Neuronal stem cell (in vitro differentiated cells): ENCODE results near the gene FKBP1A.
"Not testable (repeated sequence)": the region's sequence is repeated elsewhere in the genome, so short reads cannot be mapped to it uniquely, and the experiment has no call there.

Source experiments
- DNase-seq: peaks from one replicate; pipeline ENCODE4 v3.0.0-alpha.2; 2013; ENCODE audit warnings: low spot score
- H2AFZ ChIP-seq: one replicate; pipeline ENCODE4 v1.6.1; 2013; ENCODE audit warnings: mild to moderate bottlenecking, low read length, inconsistent platforms
- H2AK5ac ChIP-seq: 2 replicates; pipeline ENCODE4 v1.6.1; 2013; ENCODE audit warnings: low read depth, mild to moderate bottlenecking, inconsistent platforms, low read length, moderate library complexity, mixed read lengths
- H2BK120ac ChIP-seq: 2 replicates; pipeline ENCODE4 v1.6.1; 2013; ENCODE audit warnings: low read depth, mild to moderate bottlenecking, inconsistent platforms, low read length, moderate library complexity, mixed read lengths
- H2BK12ac ChIP-seq: one replicate; pipeline ENCODE4 v1.6.1; 2013; ENCODE audit warnings: low read length, inconsistent platforms
- H2BK15ac ChIP-seq: 2 replicates; pipeline ENCODE4 v1.6.1; 2013; ENCODE audit warnings: mild to moderate bottlenecking, low read length, inconsistent platforms, mixed read lengths
- H2BK5ac ChIP-seq: one replicate; pipeline ENCODE4 v1.6.1; 2013; ENCODE audit warnings: inconsistent platforms, mild to moderate bottlenecking, low read length, moderate library complexity
- H3K14ac ChIP-seq: one replicate; pipeline ENCODE4 v1.6.1; 2013; ENCODE audit warnings: low read length, inconsistent platforms
- H3K18ac ChIP-seq: 2 replicates; pipeline ENCODE4 v1.6.1; 2013; ENCODE audit warnings: low read length, inconsistent platforms
- H3K23ac ChIP-seq: 2 replicates; pipeline ENCODE4 v1.6.1; 2013; ENCODE audit warnings: low read depth, mild to moderate bottlenecking, mixed read lengths, low read length, inconsistent platforms; ENCODE audit not compliant: poor library complexity
- H3K27ac ChIP-seq: replicated peaks from 3 replicates; pipeline ENCODE4 v1.5.1; 2013; ENCODE audit warnings: low read length, inconsistent platforms
- H3K27me3 ChIP-seq, 3 experiments: 2 replicates each; pipeline ENCODE4 v1.6.1; 2013; ENCODE audit warnings: low read length in 3 of 3, mild to moderate bottlenecking in 2 of 3, inconsistent platforms in 1 of 3, low read depth in 1 of 3, mixed read lengths in 1 of 3, moderate library complexity in 1 of 3; ENCODE audit not compliant: control insufficient read depth in 3 of 3, insufficient read depth in 3 of 3
- H3K36me3 ChIP-seq, 2 donors: replicated peaks in 1 of 2; 2 replicates each; pipeline ENCODE4 v1.6.1; 2013; ENCODE audit warnings: low read length in 2 of 2; ENCODE audit not compliant: control insufficient read depth in 2 of 2, insufficient read depth in 2 of 2
- H3K4ac ChIP-seq: 2 replicates; pipeline ENCODE4 v1.6.1; 2013; ENCODE audit warnings: inconsistent platforms, mild to moderate bottlenecking, low read length, moderate library complexity
- H3K4me1 ChIP-seq, 2 donors: 1 replicate in 1 of 2; 2 replicates in 1 of 2; pipeline ENCODE4 v1.6.1; 2013; ENCODE audit warnings: low read length in 2 of 2, low read depth in 1 of 2; ENCODE audit not compliant: control insufficient read depth in 2 of 2, insufficient read depth in 1 of 2
- H3K4me2 ChIP-seq: one replicate; pipeline ENCODE4 v1.6.1; 2013; ENCODE audit warnings: mild to moderate bottlenecking, low read length, inconsistent platforms; ENCODE audit not compliant: insufficient read depth, poor library complexity, severe bottlenecking
- H3K4me3 ChIP-seq, 2 donors: 2 replicates each; pipeline ENCODE4 v1.5.1; 2013; ENCODE audit warnings: low read length in 2 of 2, mild to moderate bottlenecking in 2 of 2, inconsistent platforms in 1 of 2, moderate library complexity in 1 of 2
- H3K79me1 ChIP-seq: one replicate; pipeline ENCODE4 v1.6.1; 2013; ENCODE audit warnings: low read depth, mild to moderate bottlenecking, inconsistent platforms, low read length, moderate library complexity
- H3K9ac ChIP-seq: one replicate; pipeline ENCODE4 v1.6.1; 2013; ENCODE audit warnings: mild to moderate bottlenecking, low read depth, low read length, inconsistent platforms; ENCODE audit not compliant: poor library complexity
- H3K9me3 ChIP-seq, 2 donors: replicated peaks in 1 of 2; 2 replicates each; pipeline versions ENCODE3 to v1.6.1; 2013; ENCODE audit warnings: low read length in 2 of 2, mild to moderate bottlenecking in 2 of 2, inconsistent platforms in 1 of 2, low read depth in 1 of 2, mixed read lengths in 1 of 2, moderate library complexity in 1 of 2; ENCODE audit not compliant: control insufficient read depth in 2 of 2, insufficient read depth in 1 of 2
- H4K8ac ChIP-seq: one replicate; pipeline ENCODE4 v1.6.1; 2013; ENCODE audit warnings: low read depth, mild to moderate bottlenecking, inconsistent platforms, low read length, moderate library complexity
- H4K91ac ChIP-seq: one replicate; pipeline ENCODE4 v1.6.1; 2013; ENCODE audit warnings: low read length, low read depth, mild to moderate bottlenecking, inconsistent platforms; ENCODE audit not compliant: poor library complexity
- WGBS, 2 donors: extraction: QIAGEN DNeasy Blood & Tissue Kit; methylation state at CpG; one replicate each; pipeline ENCODE4 v1.1.7; 2013; ENCODE audit warnings: missing lambda C conversion rate in 2 of 2, mixed read lengths in 1 of 2; ENCODE audit not compliant: insufficient read length in 2 of 2, insufficient replicate concordance in 1 of 2; ENCODE audit errors: extremely low coverage in 2 of 2; 5-methylcytosine and 5-hydroxymethylcytosine counted together

FKBP1A gene

GRCh38 chr20:1345756-1346093 lies 47.1 kb downstream of the FKBP1A start:
- H4K91ac ChIP-seq = no peak overlapping the region
- H3K4me2 ChIP-seq = no peak overlapping the region
- H2BK12ac ChIP-seq = no peak overlapping the region
- H3K9me3 ChIP-seq = peaks cover 0 to 3% of the 10 kb centered on the region in 2 donors
- no peak overlapping the region for H3K23ac ChIP-seq
- H2BK5ac ChIP-seq = no peak overlapping the region
- no peak overlapping the region for H3K4me3 ChIP-seq
- H3K79me1 ChIP-seq = peaks cover 7% of the 10 kb centered on the region
- H3K36me3 ChIP-seq = peaks cover 2 to 3% of the 10 kb centered on the region in 2 donors
- no peak for DNase-seq
- no peak overlapping the region for H3K9ac ChIP-seq
- WGBS, 2 donors = no CpG with 5 or more reads among the region's 1 CpG
- no peak overlapping the region for H3K27ac ChIP-seq
- no peak overlapping the region for H2AK5ac ChIP-seq
- no peak overlapping the region for H3K18ac ChIP-seq
- H2BK15ac ChIP-seq = no peak overlapping the region
- H3K14ac ChIP-seq = no peak overlapping the region
- no peak overlapping the region for H2AFZ ChIP-seq
- H4K8ac ChIP-seq = no peak overlapping the region
- H2BK120ac ChIP-seq = no peak overlapping the region
- no peaks in the 10 kb centered on the region for H3K27me3 ChIP-seq
- H3K4me1 ChIP-seq = no peaks in the 10 kb centered on the region
- H3K4ac ChIP-seq = no peak overlapping the region

GRCh38 chr20:1345030-1345755 lies 47.7 kb downstream of the FKBP1A start:
- no peak overlapping the region for H3K9ac ChIP-seq
- H3K4me2 ChIP-seq = no peak overlapping the region
- H3K27ac ChIP-seq = no peak overlapping the region
- no peak overlapping the region for H3K14ac ChIP-seq
- peaks cover 0 to 3% of the 10 kb centered on the region in 2 donors for H3K9me3 ChIP-seq
- H2BK15ac ChIP-seq = no peak overlapping the region
- no peak overlapping the region for H3K4me3 ChIP-seq
- no peak overlapping the region for H3K18ac ChIP-seq
- H4K8ac ChIP-seq = no peak overlapping the region
- no peak for DNase-seq
- no peak overlapping the region for H3K4ac ChIP-seq
- H3K79me1 ChIP-seq = peaks cover 7% of the 10 kb centered on the region
- H3K27me3 ChIP-seq = no peaks in the 10 kb centered on the region
- peaks cover 0 to 3% of the 10 kb centered on the region in 2 donors for H3K36me3 ChIP-seq
- H3K4me1 ChIP-seq = no peaks in the 10 kb centered on the region
- H3K23ac ChIP-seq = no peak overlapping the region
- H2BK120ac ChIP-seq = no peak overlapping the region
- no peak overlapping the region for H4K91ac ChIP-seq
- H2AFZ ChIP-seq = no peak overlapping the region
- no CpG with 5 or more reads among the region's 4 CpGs for WGBS, 2 donors
- no peak overlapping the region for H2AK5ac ChIP-seq
- no peak overlapping the region for H2BK12ac ChIP-seq
- H2BK5ac ChIP-seq = no peak overlapping the region

GRCh38 chr20:1343446-1344124 lies 49.3 kb downstream of the FKBP1A start:
- H3K36me3 ChIP-seq, H3K9ac ChIP-seq, H2AFZ ChIP-seq, H3K14ac ChIP-seq, H3K18ac ChIP-seq, H3K9me3 ChIP-seq, H3K79me1 ChIP-seq, H2BK12ac ChIP-seq, H2BK15ac ChIP-seq, H2AK5ac ChIP-seq, H3K23ac ChIP-seq, H4K91ac ChIP-seq, DNase-seq, H3K4ac ChIP-seq, H3K4me3 ChIP-seq, H4K8ac ChIP-seq, H2BK120ac ChIP-seq, H3K27ac ChIP-seq, H3K27me3 ChIP-seq, H3K4me2 ChIP-seq, H3K4me1 ChIP-seq, H2BK5ac ChIP-seq: not testable (repeated sequence)
- no CpG with 5 or more reads among the region's 8 CpGs for WGBS, 2 donors

GRCh38 chr20:1341561-1342265 lies 51.1 kb downstream of the FKBP1A start:
- Histone ChIP-seq H3K4me3 (no peak overlapping the region), H3K9me3 (peaks cover 0 to 3% of the 10 kb centered on the region in 2 donors), H3K79me1 (peaks cover 7% of the 10 kb centered on the region), H3K14ac (no peak overlapping the region), H4K8ac (no peak overlapping the region), H2AK5ac (no peak overlapping the region), H2BK12ac (no peak overlapping the region), H3K27ac (no peak overlapping the region), H2BK15ac (no peak overlapping the region), H3K4me1 (peaks cover 0 to 2% of the 10 kb centered on the region in 2 donors), H4K91ac (peak overlapping the region; percentile 38), H3K4ac (no peak overlapping the region), H2AFZ (no peak overlapping the region), H3K36me3 (peaks cover 0 to 3% of the 10 kb centered on the region in 2 donors), H3K18ac (no peak overlapping the region), H2BK5ac (no peak overlapping the region), H3K4me2 (no peak overlapping the region), H2BK120ac (no peak overlapping the region), H3K9ac (no peak overlapping the region), H3K23ac (no peak overlapping the region), H3K27me3 (no peaks in the 10 kb centered on the region)
- no CpG with 5 or more reads among the region's 5 CpGs for WGBS, 2 donors
- DNase-seq = no peak
